OCI-LY1 (cell line): ENCODE measurements around the gene TRPM2.

Source experiments
- EZH2 ChIP-seq: fragments of 200-600 bp; sonication (generic), shearing (Covaris generic); IDR thresholded peaks from 2 replicates; pipeline ENCODE4 v1.8.0; 2017; ENCODE audit warnings: borderline replicate concordance, mixed run types, mild to moderate bottlenecking, antibody characterized with exemption, low read length, moderate library complexity, mixed read lengths
- TF ChIP-seq, protein P1 (sequence below): fragments of 200-600 bp; sonication (generic), shearing (Covaris generic); IDR thresholded peaks from 2 replicates; pipeline ENCODE4 v1.5.1; 2017; ENCODE audit warnings: mild to moderate bottlenecking, antibody characterized with exemption, low read length, moderate library complexity, mixed read lengths

DNA sequence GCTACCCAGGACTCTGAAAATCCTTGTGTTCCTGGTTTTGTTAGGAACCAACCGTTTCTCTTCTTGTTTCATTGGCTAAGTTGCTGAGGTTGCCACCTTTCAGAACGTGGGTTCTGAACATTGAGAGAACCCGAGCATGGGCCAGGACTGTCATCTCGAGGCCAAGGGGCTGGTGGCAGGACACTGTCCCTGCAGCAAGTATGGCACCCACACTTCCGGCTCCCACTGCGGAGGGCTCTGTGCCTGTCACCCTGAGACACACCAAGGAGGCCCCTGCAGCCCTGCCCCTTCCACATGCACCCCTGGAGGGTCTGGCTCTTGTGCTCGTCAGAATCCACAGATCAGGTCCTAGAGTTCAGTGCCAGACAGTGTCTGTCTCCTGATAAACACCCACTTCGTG lies 62.8 kb downstream of the TRPM2 start:
- TF ChIP-seq, protein P1, sequence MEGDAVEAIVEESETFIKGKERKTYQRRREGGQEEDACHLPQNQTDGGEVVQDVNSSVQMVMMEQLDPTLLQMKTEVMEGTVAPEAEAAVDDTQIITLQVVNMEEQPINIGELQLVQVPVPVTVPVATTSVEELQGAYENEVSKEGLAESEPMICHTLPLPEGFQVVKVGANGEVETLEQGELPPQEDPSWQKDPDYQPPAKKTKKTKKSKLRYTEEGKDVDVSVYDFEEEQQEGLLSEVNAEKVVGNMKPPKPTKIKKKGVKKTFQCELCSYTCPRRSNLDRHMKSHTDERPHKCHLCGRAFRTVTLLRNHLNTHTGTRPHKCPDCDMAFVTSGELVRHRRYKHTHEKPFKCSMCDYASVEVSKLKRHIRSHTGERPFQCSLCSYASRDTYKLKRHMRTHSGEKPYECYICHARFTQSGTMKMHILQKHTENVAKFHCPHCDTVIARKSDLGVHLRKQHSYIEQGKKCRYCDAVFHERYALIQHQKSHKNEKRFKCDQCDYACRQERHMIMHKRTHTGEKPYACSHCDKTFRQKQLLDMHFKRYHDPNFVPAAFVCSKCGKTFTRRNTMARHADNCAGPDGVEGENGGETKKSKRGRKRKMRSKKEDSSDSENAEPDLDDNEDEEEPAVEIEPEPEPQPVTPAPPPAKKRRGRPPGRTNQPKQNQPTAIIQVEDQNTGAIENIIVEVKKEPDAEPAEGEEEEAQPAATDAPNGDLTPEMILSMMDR = no peak
- TF ChIP-seq EZH2 = no peak
